GM21360 (cell line): Measurements from ENCODE around the gene ARHGAP30.
"Not testable (repeated sequence)": the region's sequence is repeated elsewhere in the genome, so short reads cannot be mapped to it uniquely, and the experiment has no call there.

Source experiments
- ATAC-seq: cut with Tn5 transposase; IDR thresholded peaks from one replicate; pipeline ENCODE4 v1.9.1; 2021; ENCODE audit warnings: mild to moderate bottlenecking, moderate library complexity; ENCODE audit not compliant: unreplicated experiment

The ARHGAP30 gene

GRCh38 chr1:161069731-161070270 is at the start of gene ARHGAP30:
Gene ARHGAP30 (minus strand): TSS chr1:161069891. CDS start chr1:161069624, 267 bp downstream.
- peak; percentile 70 for ATAC-seq

- ATAC-seq: peak; percentile 69
Observed at GRCh38 chr1:161117759-161118581, 48.3 kb upstream of the ARHGAP30 start, which contains the start of the genes NIT1 and PFDN2. Gene NIT1 (plus strand): TSS chr1:161118105. CDS start chr1:161118177, 72 bp downstream. Gene PFDN2 (minus strand): TSS chr1:161118037. CDS start chr1:161118026, 11 bp downstream.

- not testable (repeated sequence) for ATAC-seq
Observed at GRCh38 chr1:161115961-161116360, 46.3 kb upstream of the ARHGAP30 start.

- ATAC-seq: no peak
Observed at GRCh38 chr1:161115132-161115711, 45.5 kb upstream of the ARHGAP30 start.

- ATAC-seq: no peak
Observed at GRCh38 chr1:161114556-161114955, 44.9 kb upstream of the ARHGAP30 start.

GRCh38 chr1:161113915-161114314 is 44.2 kb upstream of the ARHGAP30 start:
- no peak for ATAC-seq

- no peak for ATAC-seq
Observed at GRCh38 chr1:161111527-161111926, 41.8 kb upstream of the ARHGAP30 start.

GRCh38 chr1:161111117-161111516 is 41.4 kb upstream of the ARHGAP30 start:
- no peak for ATAC-seq

- no peak for ATAC-seq
Observed at GRCh38 chr1:161106431-161106830, 36.7 kb upstream of the ARHGAP30 start.

- no peak for ATAC-seq
Observed at GRCh38 chr1:161100556-161100955, 30.9 kb upstream of the ARHGAP30 start.

- ATAC-seq: no peak
Observed at GRCh38 chr1:161099090-161099802, 29.6 kb upstream of the ARHGAP30 start.

GRCh38 chr1:161098210-161099068 is 28.7 kb upstream of the ARHGAP30 start, which contains the start of gene KLHDC9:
Gene KLHDC9 (plus strand): TSS chr1:161098361. CDS start chr1:161098536, 175 bp downstream.
- peak; percentile 67 for ATAC-seq

GRCh38 chr1:161096530-161096929 is 26.8 kb upstream of the ARHGAP30 start:
- no peak for ATAC-seq

- ATAC-seq: no peak
Observed at GRCh38 chr1:161096015-161096414, 26.3 kb upstream of the ARHGAP30 start.

- ATAC-seq: no peak
Observed at GRCh38 chr1:161095230-161095629, 25.5 kb upstream of the ARHGAP30 start.

GRCh38 chr1:161094481-161094880 is 24.8 kb upstream of the ARHGAP30 start:
- no peak for ATAC-seq

- ATAC-seq: no peak
Observed at GRCh38 chr1:161092621-161093028, 22.9 kb upstream of the ARHGAP30 start.

GRCh38 chr1:161091796-161092507 is 22.3 kb upstream of the ARHGAP30 start:
- no peak for ATAC-seq

- no peak for ATAC-seq
Observed at GRCh38 chr1:161091093-161091492, 21.4 kb upstream of the ARHGAP30 start.
